22Rv1 (cell line): Measurements from ENCODE around the gene MLLT10.

ENCODE experiments used
- ZFX ChIP-seq: fragments of 450-650 bp; IDR thresholded peaks from 2 replicates; pipeline ENCODE4 v1.6.1; 2017; ENCODE audit warnings: antibody characterized with exemption, borderline replicate concordance
- TF ChIP-seq, protein P1 (sequence below): fragments of 450-650 bp; IDR thresholded peaks from 2 replicates; pipeline ENCODE4 v1.5.1; 2017; ENCODE audit warnings: mild to moderate bottlenecking

DNA sequence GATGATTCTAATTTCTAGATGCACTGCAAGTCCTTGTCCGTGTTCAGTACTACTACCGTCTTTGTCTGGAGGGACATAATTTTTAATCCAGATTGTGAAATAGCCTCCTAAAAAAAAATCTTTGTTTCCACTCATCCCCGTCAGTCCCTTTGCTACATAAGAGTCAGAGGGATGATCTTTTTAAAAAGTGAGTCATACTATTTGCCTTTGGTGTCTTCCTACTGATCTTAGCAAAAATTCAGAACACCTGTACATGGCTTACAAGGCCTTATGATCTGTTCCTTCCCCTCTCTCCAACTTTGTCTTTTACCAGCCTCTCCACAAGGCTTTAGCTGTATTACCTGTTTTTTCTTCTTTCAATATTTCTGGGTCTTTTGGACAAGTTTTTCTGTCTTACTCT, 173.5 kb downstream of the MLLT10 start:
- TF ChIP-seq, protein P1, sequence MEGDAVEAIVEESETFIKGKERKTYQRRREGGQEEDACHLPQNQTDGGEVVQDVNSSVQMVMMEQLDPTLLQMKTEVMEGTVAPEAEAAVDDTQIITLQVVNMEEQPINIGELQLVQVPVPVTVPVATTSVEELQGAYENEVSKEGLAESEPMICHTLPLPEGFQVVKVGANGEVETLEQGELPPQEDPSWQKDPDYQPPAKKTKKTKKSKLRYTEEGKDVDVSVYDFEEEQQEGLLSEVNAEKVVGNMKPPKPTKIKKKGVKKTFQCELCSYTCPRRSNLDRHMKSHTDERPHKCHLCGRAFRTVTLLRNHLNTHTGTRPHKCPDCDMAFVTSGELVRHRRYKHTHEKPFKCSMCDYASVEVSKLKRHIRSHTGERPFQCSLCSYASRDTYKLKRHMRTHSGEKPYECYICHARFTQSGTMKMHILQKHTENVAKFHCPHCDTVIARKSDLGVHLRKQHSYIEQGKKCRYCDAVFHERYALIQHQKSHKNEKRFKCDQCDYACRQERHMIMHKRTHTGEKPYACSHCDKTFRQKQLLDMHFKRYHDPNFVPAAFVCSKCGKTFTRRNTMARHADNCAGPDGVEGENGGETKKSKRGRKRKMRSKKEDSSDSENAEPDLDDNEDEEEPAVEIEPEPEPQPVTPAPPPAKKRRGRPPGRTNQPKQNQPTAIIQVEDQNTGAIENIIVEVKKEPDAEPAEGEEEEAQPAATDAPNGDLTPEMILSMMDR = no peak
- no peak for TF ChIP-seq ZFX
